ENCODE measurements around the gene CPNE9. TPM values are rescaled to one million over a fixed set of nuclear protein-coding genes. Genes with fewer than 3 reads are reported as not detected.

Gene CPNE9
- total RNA-seq, 1 donor from 2014 or later: not detected

GRCh38 chr3:9718118-9718517 lies 14.5 kb downstream of the CPNE9 start:
- H3K36me3 Mint-ChIP-seq: no peaks in the 10 kb centered on the region
- H3F3A ChIP-seq (ENCODE audit: low read depth): no peaks in the 10 kb centered on the region
- H3K4me1 ChIP-seq: peaks cover 8% of the 10 kb centered on the region
- no peak overlapping the region for H3K9ac ChIP-seq
- H3K27ac ChIP-seq: no peak overlapping the region
- no peaks in the 10 kb centered on the region for H3K79me2 ChIP-seq (ENCODE audit: low read depth)
- peaks cover 14% of the 10 kb centered on the region for H3K27me3 ChIP-seq
- TF ChIP-seq EZH2 (IDR thresholded peaks at IDR 0.05) (no peak), EZH2phosphoT487 (IDR thresholded peaks at IDR 0.05) (no peak)
- TF ChIP-seq, protein P1, sequence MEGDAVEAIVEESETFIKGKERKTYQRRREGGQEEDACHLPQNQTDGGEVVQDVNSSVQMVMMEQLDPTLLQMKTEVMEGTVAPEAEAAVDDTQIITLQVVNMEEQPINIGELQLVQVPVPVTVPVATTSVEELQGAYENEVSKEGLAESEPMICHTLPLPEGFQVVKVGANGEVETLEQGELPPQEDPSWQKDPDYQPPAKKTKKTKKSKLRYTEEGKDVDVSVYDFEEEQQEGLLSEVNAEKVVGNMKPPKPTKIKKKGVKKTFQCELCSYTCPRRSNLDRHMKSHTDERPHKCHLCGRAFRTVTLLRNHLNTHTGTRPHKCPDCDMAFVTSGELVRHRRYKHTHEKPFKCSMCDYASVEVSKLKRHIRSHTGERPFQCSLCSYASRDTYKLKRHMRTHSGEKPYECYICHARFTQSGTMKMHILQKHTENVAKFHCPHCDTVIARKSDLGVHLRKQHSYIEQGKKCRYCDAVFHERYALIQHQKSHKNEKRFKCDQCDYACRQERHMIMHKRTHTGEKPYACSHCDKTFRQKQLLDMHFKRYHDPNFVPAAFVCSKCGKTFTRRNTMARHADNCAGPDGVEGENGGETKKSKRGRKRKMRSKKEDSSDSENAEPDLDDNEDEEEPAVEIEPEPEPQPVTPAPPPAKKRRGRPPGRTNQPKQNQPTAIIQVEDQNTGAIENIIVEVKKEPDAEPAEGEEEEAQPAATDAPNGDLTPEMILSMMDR (IDR thresholded peaks at IDR 0.05): no peak
- H3K9me3 ChIP-seq (ENCODE audit: low read depth): no peaks in the 10 kb centered on the region
- H3K4me3 ChIP-seq: no peak overlapping the region
- no peaks in the 10 kb centered on the region for H3K9me3 Mint-ChIP-seq
- no peak overlapping the region for H3K4me3 Mint-ChIP-seq
- no peaks in the 10 kb centered on the region for H4K20me1 ChIP-seq (ENCODE audit: low read depth)
- H3K36me3 ChIP-seq: no peaks in the 10 kb centered on the region
- no peak overlapping the region for H3K4me2 ChIP-seq
- H3K27me3 Mint-ChIP-seq (ENCODE audit: insufficient read depth, low read depth): peaks cover 11% of the 10 kb centered on the region
- DNase-seq (ENCODE audit: low spot score): no peak
- H2AFZ ChIP-seq (replicated peaks): no peak overlapping the region
- H3K27ac Mint-ChIP-seq: no peak overlapping the region
- H3K4me1 Mint-ChIP-seq: no peaks in the 10 kb centered on the region

DNA sequence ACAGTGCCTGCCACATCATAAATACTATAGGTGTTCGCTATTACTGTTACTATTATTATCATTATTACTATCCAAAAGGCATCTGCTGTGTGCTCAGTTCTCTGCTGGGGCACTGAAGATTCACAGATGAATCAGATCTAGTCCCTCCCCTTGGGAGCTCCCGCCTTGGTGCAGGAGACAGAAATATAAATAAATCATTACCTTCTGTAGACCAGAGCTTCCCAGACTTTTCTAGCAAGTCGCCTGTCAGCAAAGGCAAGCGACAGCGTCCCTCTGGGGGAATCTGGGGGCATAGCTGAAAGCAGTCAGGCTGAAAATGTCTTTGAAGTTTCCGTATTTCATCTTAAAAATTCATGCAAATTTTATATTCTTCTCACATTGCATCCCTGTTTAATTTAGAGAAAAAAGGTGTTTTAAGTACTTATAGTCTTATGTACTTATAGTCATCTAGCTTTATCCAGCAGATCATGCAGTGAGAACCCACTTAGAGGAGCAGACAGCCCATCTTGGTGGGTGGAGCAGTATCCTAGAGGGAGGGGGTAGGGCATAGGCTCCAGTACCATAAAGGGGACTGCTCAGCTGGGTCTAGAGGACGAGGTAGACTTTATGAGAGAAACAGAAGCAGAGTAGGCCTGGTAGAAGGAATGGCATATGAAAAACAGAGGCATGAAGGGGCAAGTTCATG lies 17.5 kb downstream of the CPNE9 start:
- Mint-ChIP-seq H3K4me3 (no peak overlapping the region), H3K27me3 (ENCODE audit: insufficient read depth, low read depth) (peaks cover 4% of the 10 kb centered on the region), H3K27ac (no peak overlapping the region), H3K9me3 (no peaks in the 10 kb centered on the region), H3K4me1 (no peaks in the 10 kb centered on the region), H3K36me3 (no peaks in the 10 kb centered on the region)
- no peaks in the 10 kb centered on the region for H3K9me3 ChIP-seq (ENCODE audit: low read depth)
- H3F3A ChIP-seq (ENCODE audit: low read depth): no peaks in the 10 kb centered on the region
- no peak overlapping the region for H2AFZ ChIP-seq (replicated peaks)
- H3K27ac ChIP-seq: no peak overlapping the region
- no peak overlapping the region for H3K4me3 ChIP-seq
- no peak overlapping the region for H3K9ac ChIP-seq
- no peaks in the 10 kb centered on the region for H4K20me1 ChIP-seq (ENCODE audit: low read depth)
- H3K79me2 ChIP-seq (ENCODE audit: low read depth): no peaks in the 10 kb centered on the region
- H3K4me1 ChIP-seq: no peaks in the 10 kb centered on the region
- H3K4me2 ChIP-seq: no peak overlapping the region
- peaks cover 11% of the 10 kb centered on the region for H3K27me3 ChIP-seq
- DNase-seq (ENCODE audit: low spot score): no peak
- H3K36me3 ChIP-seq: no peaks in the 10 kb centered on the region
- TF ChIP-seq EZH2phosphoT487 (IDR thresholded peaks at IDR 0.05) (no peak), EZH2 (IDR thresholded peaks at IDR 0.05) (no peak)
- TF ChIP-seq, protein P1 (IDR thresholded peaks at IDR 0.05): no peak

- no peak for DNase-seq (ENCODE audit: low spot score)
- no peaks in the 10 kb centered on the region for H3F3A ChIP-seq (ENCODE audit: low read depth)
- H3K9ac ChIP-seq: no peak overlapping the region
- no peaks in the 10 kb centered on the region for H4K20me1 ChIP-seq (ENCODE audit: low read depth)
- Mint-ChIP-seq H3K36me3 (no peaks in the 10 kb centered on the region), H3K4me3 (no peak overlapping the region), H3K27me3 (ENCODE audit: insufficient read depth, low read depth) (peaks cover 4% of the 10 kb centered on the region), H3K4me1 (no peaks in the 10 kb centered on the region), H3K9me3 (no peaks in the 10 kb centered on the region), H3K27ac (no peak overlapping the region)
- no peak overlapping the region for H3K27ac ChIP-seq
- H3K9me3 ChIP-seq (ENCODE audit: low read depth): no peaks in the 10 kb centered on the region
- no peaks in the 10 kb centered on the region for H3K79me2 ChIP-seq (ENCODE audit: low read depth)
- TF ChIP-seq EZH2 (IDR thresholded peaks at IDR 0.05) (no peak), EZH2phosphoT487 (IDR thresholded peaks at IDR 0.05) (no peak)
- TF ChIP-seq, protein P1 (IDR thresholded peaks at IDR 0.05): no peak
- no peaks in the 10 kb centered on the region for H3K4me1 ChIP-seq
- H2AFZ ChIP-seq (replicated peaks): no peak overlapping the region
- H3K36me3 ChIP-seq: no peaks in the 10 kb centered on the region
- H3K4me2 ChIP-seq: no peak overlapping the region
- peaks cover 11% of the 10 kb centered on the region for H3K27me3 ChIP-seq
- no peak overlapping the region for H3K4me3 ChIP-seq
Measured at GRCh38 chr3:9721700-9722060, 18.0 kb downstream of the CPNE9 start.

All from neural progenitor cell (in vitro differentiated cells).